ENCODE data around the gene ACSL5.

- no peak for TF ChIP-seq CTCF (IDR thresholded peaks at IDR 0.05)
- TF ChIP-seq POLR2AphosphoS5 (IDR thresholded peaks at IDR 0.05), result peak in 1 of 3 donors; percentile 39
Measured at GRCh38 chr10:112389271-112389822, 15.4 kb downstream of the ACSL5 start.

Data from transverse colon (tissue), 4 donors.